Left ventricle myocardium inferior (tissue), 1 donor: Measurements from ENCODE around the gene IGF1. TPM values are rescaled to one million over a fixed set of nuclear protein-coding genes. Genes with fewer than 3 reads are reported as not detected.

ENCODE experiments used
- DNase-seq: peaks from one replicate; pipeline ENCODE4 v3.0.0-alpha.2; 2020
- H3K27ac ChIP-seq: fragments of 200-600 bp; replicated peaks from 2 replicates; pipeline ENCODE4 v1.8.0; 2021
- H3K27me3 ChIP-seq: fragments of 200-600 bp; 2 replicates; pipeline ENCODE4 v1.8.0; 2021; ENCODE audit warnings: low read depth
- H3K36me3 ChIP-seq: fragments of 200-600 bp; 2 replicates; pipeline ENCODE4 v1.8.0; 2021
- H3K4me1 ChIP-seq: fragments of 200-600 bp; 2 replicates; pipeline ENCODE4 v1.8.0; 2021
- H3K4me3 ChIP-seq: fragments of 200-600 bp; 2 replicates; pipeline ENCODE4 v1.8.0; 2021; ENCODE audit warnings: mild to moderate bottlenecking, moderate library complexity
- H3K9me3 ChIP-seq: fragments of 200-600 bp; replicated peaks from 2 replicates; pipeline ENCODE4 v1.8.0; 2021
- intact Hi-C: fragments of 100-400 bp; cut with micrococcal nuclease; formaldehyde crosslinking; loops from one replicate; pipeline ENCODE4 v1.11.0; 2022
- total RNA-seq: library from RNA; stranded (reverse); fragmentation: NEBNext Ultra II Directional; extraction: Animal tissue kit (Norgen Biotek cat#: 25700); gene quantifications from one replicate; pipeline ENCODE4 v1.2.1, GENCODE V29; 2021
- TF ChIP-seq, protein P1 (sequence below): fragments of 200-600 bp; IDR thresholded peaks from 2 replicates; pipeline ENCODE4 v1.8.0; 2021; ENCODE audit warnings: antibody characterized with exemption, mild to moderate bottlenecking, borderline replicate concordance
- donor health status: DM: no; HTN: yes; CAD: no; lungs with severe emphysema.

Gene IGF1
- total RNA-seq, 1 donor from 2014 or later: 5.8 TPM

DNA sequence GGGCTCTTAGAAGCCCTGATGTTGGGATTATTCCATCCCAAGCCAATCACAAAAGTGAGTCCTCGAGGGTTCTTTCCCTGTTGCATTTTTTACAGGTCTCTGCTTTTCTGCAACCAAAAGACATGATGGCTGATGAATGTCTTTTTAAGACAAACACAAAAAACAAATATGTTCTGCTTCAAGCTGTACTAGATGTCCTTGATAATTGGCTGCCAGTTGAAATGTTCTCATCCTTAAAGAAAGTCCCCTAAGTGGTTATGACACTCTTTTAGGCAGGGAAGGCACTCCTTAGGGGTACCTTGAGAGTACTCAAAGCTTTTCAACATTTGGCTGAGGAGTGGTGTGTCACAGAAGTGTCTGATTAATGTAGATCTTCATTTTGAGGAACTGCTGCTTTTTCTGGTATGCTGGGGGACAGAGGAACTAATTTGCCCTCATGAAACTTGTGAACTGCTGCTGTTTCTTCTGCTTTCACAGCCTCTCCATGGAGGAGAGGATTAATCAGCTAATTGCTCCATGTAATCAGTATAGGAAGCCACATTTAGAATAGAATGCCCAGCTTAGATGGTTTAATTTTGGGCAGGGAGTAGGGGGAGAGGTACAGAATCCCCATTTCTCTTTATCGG is 22.8 kb upstream of the IGF1 start:
- intact Hi-C loops: no loop called here
- TF ChIP-seq, protein P1, sequence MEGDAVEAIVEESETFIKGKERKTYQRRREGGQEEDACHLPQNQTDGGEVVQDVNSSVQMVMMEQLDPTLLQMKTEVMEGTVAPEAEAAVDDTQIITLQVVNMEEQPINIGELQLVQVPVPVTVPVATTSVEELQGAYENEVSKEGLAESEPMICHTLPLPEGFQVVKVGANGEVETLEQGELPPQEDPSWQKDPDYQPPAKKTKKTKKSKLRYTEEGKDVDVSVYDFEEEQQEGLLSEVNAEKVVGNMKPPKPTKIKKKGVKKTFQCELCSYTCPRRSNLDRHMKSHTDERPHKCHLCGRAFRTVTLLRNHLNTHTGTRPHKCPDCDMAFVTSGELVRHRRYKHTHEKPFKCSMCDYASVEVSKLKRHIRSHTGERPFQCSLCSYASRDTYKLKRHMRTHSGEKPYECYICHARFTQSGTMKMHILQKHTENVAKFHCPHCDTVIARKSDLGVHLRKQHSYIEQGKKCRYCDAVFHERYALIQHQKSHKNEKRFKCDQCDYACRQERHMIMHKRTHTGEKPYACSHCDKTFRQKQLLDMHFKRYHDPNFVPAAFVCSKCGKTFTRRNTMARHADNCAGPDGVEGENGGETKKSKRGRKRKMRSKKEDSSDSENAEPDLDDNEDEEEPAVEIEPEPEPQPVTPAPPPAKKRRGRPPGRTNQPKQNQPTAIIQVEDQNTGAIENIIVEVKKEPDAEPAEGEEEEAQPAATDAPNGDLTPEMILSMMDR: no peak
- no peak overlapping the region for H3K4me3 ChIP-seq
- no peaks in the 10 kb centered on the region for H3K27me3 ChIP-seq
- DNase-seq: no peak
- peaks cover 19% of the 10 kb centered on the region for H3K9me3 ChIP-seq
- no peaks in the 10 kb centered on the region for H3K4me1 ChIP-seq
- no peak overlapping the region for H3K27ac ChIP-seq
- H3K36me3 ChIP-seq: no peaks in the 10 kb centered on the region

DNA sequence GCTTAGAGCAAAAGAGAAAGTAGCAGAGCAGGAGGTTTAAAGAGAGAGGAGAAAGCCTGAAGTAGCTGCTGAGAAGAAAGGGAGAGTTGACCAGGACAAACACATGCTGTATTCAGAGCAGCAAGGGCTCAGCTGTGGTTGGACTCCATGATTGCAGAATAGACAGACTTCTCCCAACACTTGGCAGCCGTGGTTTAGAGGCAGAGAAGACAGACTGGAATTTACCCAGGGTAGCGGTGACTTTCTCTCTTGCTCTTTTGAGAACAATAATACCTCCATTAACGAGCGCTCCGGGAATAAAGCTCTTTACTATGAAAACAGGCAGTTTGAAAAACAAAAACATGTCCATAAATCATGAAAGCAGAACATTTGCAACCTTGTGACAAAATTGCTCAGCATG is 21.4 kb upstream of the IGF1 start:
- intact Hi-C loops: no loop called here
- Histone ChIP-seq H3K27ac (no peak overlapping the region), H3K4me3 (no peak overlapping the region), H3K4me1 (no peaks in the 10 kb centered on the region), H3K36me3 (no peaks in the 10 kb centered on the region), H3K9me3 (peaks cover 6% of the 10 kb centered on the region), H3K27me3 (no peaks in the 10 kb centered on the region)
- no peak for DNase-seq
- TF ChIP-seq, protein P1: no peak

DNA sequence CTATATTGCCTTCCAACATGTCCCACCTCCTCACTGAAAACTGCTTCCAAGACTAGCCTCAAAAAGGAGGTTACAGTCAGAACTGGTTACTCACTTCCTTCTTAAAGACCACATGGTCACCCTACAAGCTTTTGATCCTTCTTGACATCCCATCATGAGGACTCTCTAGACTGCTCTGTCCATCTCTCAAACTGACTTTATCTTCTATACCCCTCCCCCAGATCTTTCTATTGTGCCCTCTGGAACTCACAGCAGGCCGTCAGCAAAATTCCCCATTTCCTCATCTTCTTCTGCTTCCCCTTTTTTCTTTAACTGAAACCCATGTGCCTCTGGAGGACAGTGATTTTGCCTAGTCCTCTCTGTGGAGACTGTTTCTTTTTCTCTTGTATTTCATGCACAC is 18.1 kb upstream of the IGF1 start:
- Histone ChIP-seq H3K4me1 (no peaks in the 10 kb centered on the region), H3K4me3 (no peak overlapping the region), H3K36me3 (no peaks in the 10 kb centered on the region), H3K27me3 (no peaks in the 10 kb centered on the region), H3K27ac (no peak overlapping the region), H3K9me3 (peaks cover 13% of the 10 kb centered on the region)
- DNase-seq: no peak
- TF ChIP-seq, protein P1: no peak
- intact Hi-C loops: no loop called here

DNA sequence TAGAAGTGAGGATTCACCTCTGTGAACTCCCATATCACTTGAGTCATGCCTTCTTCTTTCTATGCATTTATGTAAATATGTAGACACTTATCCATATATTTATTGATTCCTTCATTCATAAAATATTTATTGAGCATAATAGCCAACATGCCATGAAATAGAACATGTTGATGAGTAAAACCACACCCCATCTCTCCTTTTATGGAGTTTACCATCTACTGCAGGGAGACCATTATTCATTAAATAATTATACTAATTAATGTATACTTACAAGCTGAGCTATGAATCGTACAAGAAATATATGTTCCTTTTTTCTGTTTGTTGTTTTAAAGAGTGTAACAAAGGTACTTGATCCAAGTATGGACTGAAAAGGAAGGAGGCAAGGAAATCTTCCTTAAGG is 17.4 kb upstream of the IGF1 start:
- Histone ChIP-seq H3K4me3 (no peak overlapping the region), H3K36me3 (no peaks in the 10 kb centered on the region), H3K27me3 (no peaks in the 10 kb centered on the region), H3K27ac (no peak overlapping the region), H3K4me1 (no peaks in the 10 kb centered on the region), H3K9me3 (peaks cover 20% of the 10 kb centered on the region)
- DNase-seq: no peak
- TF ChIP-seq, protein P1: no peak
- intact Hi-C loops: no loop called here

DNA sequence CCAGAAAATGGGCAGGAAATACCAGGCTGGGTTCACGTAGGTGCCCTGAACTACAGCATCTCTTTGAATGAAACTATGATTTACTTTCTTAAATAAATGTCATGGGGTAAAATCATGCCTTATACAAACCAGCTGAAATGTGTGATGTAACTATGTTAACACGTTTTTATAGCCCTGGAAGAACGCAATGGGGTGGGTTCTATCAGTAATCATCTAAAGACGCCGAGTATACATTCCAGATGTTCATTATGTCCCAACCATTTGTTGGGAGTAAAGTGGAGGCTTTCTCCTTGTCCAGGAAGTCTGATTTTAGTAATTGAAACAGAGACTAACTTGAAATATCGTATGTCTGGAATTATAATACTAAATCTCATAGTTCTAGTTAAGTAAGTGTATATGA is 16.2 kb upstream of the IGF1 start:
- TF ChIP-seq, protein P1: no peak
- intact Hi-C loops: no loop called here

More for the DNA sequence above, 16.2 kb upstream of the IGF1 start:
- no peaks in the 10 kb centered on the region for H3K36me3 ChIP-seq
- no peaks in the 10 kb centered on the region for H3K27me3 ChIP-seq
- no peaks in the 10 kb centered on the region for H3K4me1 ChIP-seq
- H3K27ac ChIP-seq: no peak overlapping the region
- peaks cover 26% of the 10 kb centered on the region for H3K9me3 ChIP-seq
- no peak overlapping the region for H3K4me3 ChIP-seq
- no peak for DNase-seq
